ENCODE results near the gene ERC2.

Gene ERC2

DNA sequence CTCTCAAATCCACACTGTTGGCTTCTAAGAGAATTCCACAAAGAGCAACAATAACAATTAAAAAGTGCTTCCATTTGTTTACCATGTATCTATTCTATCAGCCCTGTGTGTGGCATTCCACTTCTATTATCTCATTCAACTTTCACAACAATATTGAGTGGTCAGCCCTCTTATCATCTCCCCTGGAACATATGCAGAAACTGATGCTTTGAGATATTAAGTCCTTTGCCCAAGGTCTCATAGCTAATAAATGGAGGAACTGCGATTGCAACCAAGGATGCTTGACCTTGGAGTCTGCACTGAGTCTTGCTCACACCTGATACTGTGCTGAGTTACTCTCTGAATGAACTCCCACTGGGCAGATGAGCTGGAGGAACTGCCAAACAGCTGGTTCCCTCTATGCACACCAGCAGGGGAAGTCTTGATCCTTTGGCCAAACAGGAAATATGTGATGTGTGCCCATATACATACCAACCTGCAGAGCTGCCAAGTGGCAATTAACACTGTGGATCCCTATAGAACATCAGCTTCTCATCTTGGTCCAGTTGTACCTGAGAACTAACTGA is 836.4 kb downstream of the ERC2 start:
- Histone ChIP-seq H3K36me3 (ENCODE audit: control insufficient read depth, insufficient read depth, low read length) (no peaks in the 10 kb centered on the region), H3K4me1 (ENCODE audit: control insufficient read depth, insufficient read depth, low read length) (no peaks in the 10 kb centered on the region)

DNA sequence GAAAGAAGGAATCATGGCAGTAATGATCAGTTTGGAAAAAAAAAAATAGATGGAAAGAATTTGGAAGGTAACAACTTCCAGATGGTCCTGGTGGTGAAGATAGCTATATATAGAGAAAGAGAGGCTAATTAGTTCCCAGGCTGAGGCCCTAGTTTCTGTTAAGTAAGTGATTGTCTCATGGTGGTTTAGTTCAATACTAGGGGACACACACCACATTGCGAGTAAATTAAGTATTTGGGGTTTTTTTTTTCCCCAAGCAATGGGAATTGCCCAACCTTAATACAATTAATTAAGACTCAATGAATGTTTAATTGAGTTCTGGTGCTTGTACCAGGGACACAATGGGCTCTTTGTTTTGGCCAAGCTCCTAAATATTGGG is 837.4 kb downstream of the ERC2 start:
- Histone ChIP-seq H3K9ac (ENCODE audit: low read length) (no peak overlapping the region), H3K4me1 (ENCODE audit: control insufficient read depth, insufficient read depth, low read length) (no peaks in the 10 kb centered on the region), H3K27ac (ENCODE audit: low read depth, low read length) (no peak overlapping the region), H3K4me3 (ENCODE audit: low read length) (no peak overlapping the region), H3K27me3 (ENCODE audit: control insufficient read depth, insufficient read depth, low read length) (no peaks in the 10 kb centered on the region), H3K36me3 (ENCODE audit: control insufficient read depth, insufficient read depth, low read length) (no peaks in the 10 kb centered on the region)

More for the DNA sequence above, 836.4 kb downstream of the ERC2 start:
- no peaks in the 10 kb centered on the region for H3K27me3 ChIP-seq (ENCODE audit: control insufficient read depth, insufficient read depth, low read length)
- no peak overlapping the region for H3K4me3 ChIP-seq (ENCODE audit: low read length)
- H3K27ac ChIP-seq (ENCODE audit: low read depth, low read length): no peak overlapping the region
- H3K9ac ChIP-seq (ENCODE audit: low read length): no peak overlapping the region

DNA sequence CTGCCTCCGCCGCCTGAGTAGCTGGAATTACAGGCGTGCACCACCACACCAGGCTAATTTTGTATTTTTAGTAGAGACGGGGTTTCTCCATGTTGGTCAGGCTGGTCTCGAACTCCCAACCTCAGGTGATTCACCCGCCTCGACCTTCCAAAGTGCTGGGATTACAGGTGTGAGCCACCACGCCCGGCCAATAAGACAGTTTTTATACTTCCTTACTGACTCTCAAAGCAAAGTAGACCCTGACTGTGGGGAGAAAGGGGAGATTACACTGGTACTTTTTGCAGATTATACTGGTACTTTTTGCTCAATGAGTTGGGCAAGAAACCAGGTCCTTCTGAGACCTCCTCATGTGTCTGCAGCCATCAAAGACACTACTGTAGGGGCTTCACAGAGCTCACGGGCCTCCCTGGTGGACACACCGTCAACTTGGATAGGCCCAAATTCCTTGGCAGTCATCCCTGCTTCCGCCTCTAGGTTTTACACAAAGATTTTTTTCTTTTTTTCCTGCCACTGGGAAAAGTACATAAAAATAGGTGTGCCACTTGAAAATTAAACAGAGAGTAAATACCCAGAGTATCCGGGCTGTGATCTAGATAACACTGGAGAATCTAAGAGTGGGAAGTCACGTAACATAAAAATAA is 837.9 kb downstream of the ERC2 start:
- no peak overlapping the region for H3K9ac ChIP-seq (ENCODE audit: low read length)
- H3K4me3 ChIP-seq (ENCODE audit: low read length): no peak overlapping the region
- H3K27ac ChIP-seq (ENCODE audit: low read depth, low read length): no peak overlapping the region
- no peaks in the 10 kb centered on the region for H3K27me3 ChIP-seq (ENCODE audit: control insufficient read depth, insufficient read depth, low read length)
- H3K4me1 ChIP-seq (ENCODE audit: control insufficient read depth, insufficient read depth, low read length): no peaks in the 10 kb centered on the region
- no peaks in the 10 kb centered on the region for H3K36me3 ChIP-seq (ENCODE audit: control insufficient read depth, insufficient read depth, low read length)

DNA sequence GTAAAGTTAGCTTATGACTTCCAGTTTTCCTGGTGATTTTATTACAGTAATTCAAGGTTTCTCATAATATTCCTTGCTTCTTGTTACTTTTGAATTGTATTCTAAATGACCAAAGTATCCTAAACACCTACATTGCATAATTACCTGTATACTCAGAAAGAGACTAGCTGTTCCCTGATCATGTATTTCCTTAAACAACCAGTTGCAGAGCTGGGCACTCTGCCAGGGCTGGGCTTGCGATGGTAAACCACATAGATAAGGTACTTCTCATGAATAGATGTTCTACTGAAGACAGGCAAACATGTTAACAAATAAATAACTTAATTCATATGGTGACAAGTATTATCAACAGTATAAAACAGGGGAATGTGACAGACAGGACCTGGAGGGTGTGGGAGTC is 838.8 kb downstream of the ERC2 start:
- Histone ChIP-seq H3K4me1 (ENCODE audit: control insufficient read depth, insufficient read depth, low read length) (no peaks in the 10 kb centered on the region), H3K9ac (ENCODE audit: low read length) (no peak overlapping the region), H3K36me3 (ENCODE audit: control insufficient read depth, insufficient read depth, low read length) (no peaks in the 10 kb centered on the region), H3K27me3 (ENCODE audit: control insufficient read depth, insufficient read depth, low read length) (no peaks in the 10 kb centered on the region), H3K27ac (ENCODE audit: low read depth, low read length) (no peak overlapping the region), H3K4me3 (ENCODE audit: low read length) (no peak overlapping the region)

DNA sequence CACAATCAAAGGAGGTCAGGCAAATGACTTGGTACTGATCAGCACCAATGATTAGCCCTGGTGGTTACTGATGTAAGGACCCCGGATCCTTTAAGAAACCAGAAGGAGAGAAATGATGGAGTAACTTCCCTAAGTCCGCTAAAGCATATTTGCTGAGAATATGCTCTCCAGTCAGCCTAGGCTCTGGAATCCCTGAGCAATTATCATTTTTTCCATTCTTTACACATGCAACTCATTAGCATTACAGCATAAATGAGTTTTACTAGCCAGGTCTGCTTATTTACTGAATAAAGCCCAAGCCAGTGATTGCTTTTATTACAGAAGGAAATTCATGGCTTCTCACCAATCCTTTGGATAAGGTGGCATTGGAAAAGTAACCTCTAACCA is 842.0 kb downstream of the ERC2 start:
- Histone ChIP-seq H3K27me3 (ENCODE audit: control insufficient read depth, insufficient read depth, low read length) (no peaks in the 10 kb centered on the region), H3K4me1 (ENCODE audit: control insufficient read depth, insufficient read depth, low read length) (no peaks in the 10 kb centered on the region), H3K4me3 (ENCODE audit: low read length) (no peak overlapping the region), H3K27ac (ENCODE audit: low read depth, low read length) (no peak overlapping the region), H3K36me3 (ENCODE audit: control insufficient read depth, insufficient read depth, low read length) (no peaks in the 10 kb centered on the region), H3K9ac (ENCODE audit: low read length) (no peak overlapping the region)

DNA sequence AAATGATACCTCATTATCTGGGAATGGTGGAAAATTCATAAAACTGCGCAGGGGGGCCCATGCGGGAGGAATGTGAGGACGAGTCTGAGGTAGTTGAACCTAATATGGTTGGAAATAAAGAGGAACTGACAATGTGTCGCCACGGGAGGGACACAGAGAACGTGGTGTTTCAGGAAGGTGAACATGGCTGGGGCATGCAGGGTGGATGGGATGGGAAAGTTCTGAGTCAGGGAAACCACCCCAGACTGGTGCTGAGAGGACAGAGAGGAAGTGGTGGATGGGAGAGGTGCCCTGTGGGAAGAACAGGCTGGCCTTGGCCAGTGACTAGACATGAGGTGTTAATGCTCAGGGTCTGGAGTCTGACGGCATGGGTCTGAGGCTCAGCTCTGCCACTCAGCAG is 844.0 kb downstream of the ERC2 start:
- no peaks in the 10 kb centered on the region for H3K27me3 ChIP-seq (ENCODE audit: control insufficient read depth, insufficient read depth, low read length)
- no peaks in the 10 kb centered on the region for H3K4me1 ChIP-seq (ENCODE audit: control insufficient read depth, insufficient read depth, low read length)
- H3K36me3 ChIP-seq (ENCODE audit: control insufficient read depth, insufficient read depth, low read length): no peaks in the 10 kb centered on the region
- H3K27ac ChIP-seq (ENCODE audit: low read depth, low read length): no peak overlapping the region
- H3K4me3 ChIP-seq (ENCODE audit: low read length): no peak overlapping the region
- no peak overlapping the region for H3K9ac ChIP-seq (ENCODE audit: low read length)

DNA sequence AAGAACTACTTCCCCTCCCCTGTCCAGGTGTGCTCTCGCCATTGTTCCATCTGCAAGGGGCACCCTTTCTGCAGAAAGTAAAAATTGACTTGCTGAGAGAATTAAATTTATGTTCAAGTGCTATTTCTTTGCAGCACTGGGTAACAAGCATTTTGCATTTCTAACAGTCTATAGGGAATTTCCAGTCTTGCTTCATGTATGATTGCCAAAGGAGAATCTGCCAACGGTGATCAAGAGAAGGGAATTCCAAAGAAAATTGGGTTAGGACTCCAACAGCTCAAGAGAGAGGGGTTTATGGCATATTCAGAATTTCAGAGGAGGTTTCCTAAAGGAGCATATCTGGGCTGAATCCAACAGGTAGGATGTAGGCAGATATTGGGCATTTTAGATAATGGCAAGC is 844.5 kb downstream of the ERC2 start:
- Histone ChIP-seq H3K4me1 (ENCODE audit: control insufficient read depth, insufficient read depth, low read length) (no peaks in the 10 kb centered on the region), H3K27me3 (ENCODE audit: control insufficient read depth, insufficient read depth, low read length) (no peaks in the 10 kb centered on the region)

DNA sequence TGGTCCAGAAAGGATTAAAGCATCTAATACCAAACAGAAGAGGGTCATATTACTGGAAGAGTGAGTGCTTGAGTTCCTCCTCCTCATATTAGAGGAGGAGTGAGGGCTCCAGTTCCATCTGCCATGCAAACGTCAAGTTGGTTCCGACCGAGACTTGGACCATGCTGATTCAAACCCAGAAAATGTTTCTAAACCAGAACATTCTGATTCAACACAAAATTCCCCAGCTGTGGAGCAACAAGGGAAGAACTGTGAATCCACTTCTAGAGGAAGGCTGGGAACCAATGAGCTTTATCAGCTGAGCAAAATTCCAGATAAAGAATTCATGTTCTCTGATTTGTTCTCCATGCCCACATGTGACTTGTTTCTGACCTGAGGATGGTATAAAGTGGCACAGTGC is 845.5 kb downstream of the ERC2 start:
- Histone ChIP-seq H3K27ac (ENCODE audit: low read depth, low read length) (no peak overlapping the region), H3K9ac (ENCODE audit: low read length) (no peak overlapping the region), H3K27me3 (ENCODE audit: control insufficient read depth, insufficient read depth, low read length) (no peaks in the 10 kb centered on the region), H3K36me3 (ENCODE audit: control insufficient read depth, insufficient read depth, low read length) (no peaks in the 10 kb centered on the region), H3K4me1 (ENCODE audit: control insufficient read depth, insufficient read depth, low read length) (no peaks in the 10 kb centered on the region), H3K4me3 (ENCODE audit: low read length) (no peak overlapping the region)

More for the DNA sequence above, 844.5 kb downstream of the ERC2 start:
- no peak overlapping the region for H3K27ac ChIP-seq (ENCODE audit: low read depth, low read length)
- no peak overlapping the region for H3K4me3 ChIP-seq (ENCODE audit: low read length)
- H3K36me3 ChIP-seq (ENCODE audit: control insufficient read depth, insufficient read depth, low read length): no peaks in the 10 kb centered on the region
- H3K9ac ChIP-seq (ENCODE audit: low read length): no peak overlapping the region

DNA sequence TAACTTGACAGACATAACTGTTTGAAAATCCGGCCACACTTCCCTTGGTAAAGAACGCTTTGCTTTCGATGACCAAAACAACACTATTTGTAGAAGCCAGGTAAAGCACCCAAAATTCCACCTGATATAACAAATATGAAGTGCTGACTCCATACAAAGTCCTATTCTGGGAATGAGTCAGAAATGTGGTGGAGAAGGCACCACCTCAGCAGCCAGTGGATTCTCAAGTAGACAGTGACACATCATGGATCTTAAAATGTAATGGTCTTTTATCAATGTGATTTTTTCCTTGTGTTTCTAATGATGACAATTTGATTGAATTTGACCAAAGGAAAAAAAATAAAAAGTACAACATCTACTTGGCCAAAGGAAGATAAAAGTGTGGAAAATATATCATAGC is 846.2 kb downstream of the ERC2 start:
- Histone ChIP-seq H3K36me3 (ENCODE audit: control insufficient read depth, insufficient read depth, low read length) (no peaks in the 10 kb centered on the region), H3K27me3 (ENCODE audit: control insufficient read depth, insufficient read depth, low read length) (no peaks in the 10 kb centered on the region), H3K27ac (ENCODE audit: low read depth, low read length) (no peak overlapping the region), H3K9ac (ENCODE audit: low read length) (no peak overlapping the region), H3K4me1 (ENCODE audit: control insufficient read depth, insufficient read depth, low read length) (no peaks in the 10 kb centered on the region), H3K4me3 (ENCODE audit: low read length) (no peak overlapping the region)

DNA sequence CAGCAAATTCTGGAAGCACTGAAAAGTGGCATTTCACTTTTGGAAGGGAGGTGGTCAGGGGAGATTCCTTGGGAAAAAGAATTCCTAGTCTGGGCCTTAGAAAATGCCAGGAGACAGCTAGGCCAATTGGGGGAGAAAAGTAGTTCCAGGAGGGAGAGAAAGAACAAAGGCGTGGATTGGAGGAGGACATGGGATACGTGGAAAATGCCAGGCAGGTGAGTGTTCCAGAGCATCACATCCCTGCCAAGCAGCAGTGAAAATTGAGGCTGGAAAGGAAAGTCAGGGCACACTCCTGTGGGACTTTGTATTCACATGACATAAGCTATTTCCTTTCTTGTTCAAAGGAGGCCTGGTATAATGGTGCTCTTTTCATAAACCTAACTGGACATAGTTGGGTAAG is 846.6 kb downstream of the ERC2 start:
- Histone ChIP-seq H3K27me3 (ENCODE audit: control insufficient read depth, insufficient read depth, low read length) (no peaks in the 10 kb centered on the region), H3K4me1 (ENCODE audit: control insufficient read depth, insufficient read depth, low read length) (no peaks in the 10 kb centered on the region), H3K27ac (ENCODE audit: low read depth, low read length) (no peak overlapping the region), H3K9ac (ENCODE audit: low read length) (no peak overlapping the region), H3K4me3 (ENCODE audit: low read length) (no peak overlapping the region), H3K36me3 (ENCODE audit: control insufficient read depth, insufficient read depth, low read length) (no peaks in the 10 kb centered on the region)

DNA sequence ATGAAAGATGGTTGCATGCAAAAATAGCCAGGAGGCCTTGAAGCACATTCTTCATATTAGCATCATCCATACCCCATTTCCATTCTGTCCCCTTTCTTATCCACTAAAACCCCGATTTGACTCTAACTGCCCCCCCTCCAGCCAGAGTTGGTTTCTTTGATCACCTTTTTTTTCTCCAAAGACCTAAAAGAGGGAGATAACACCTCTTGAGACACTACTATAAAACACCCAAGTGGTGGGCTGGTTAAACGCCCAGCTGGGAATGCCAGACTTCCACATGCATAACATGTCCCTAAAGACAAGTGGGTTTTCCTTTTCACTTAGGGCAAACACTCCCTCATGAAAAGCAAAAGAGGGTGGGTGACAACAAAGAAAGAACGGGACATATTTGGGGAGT is 847.2 kb downstream of the ERC2 start:
- no peak overlapping the region for H3K27ac ChIP-seq (ENCODE audit: low read depth, low read length)

DNA sequence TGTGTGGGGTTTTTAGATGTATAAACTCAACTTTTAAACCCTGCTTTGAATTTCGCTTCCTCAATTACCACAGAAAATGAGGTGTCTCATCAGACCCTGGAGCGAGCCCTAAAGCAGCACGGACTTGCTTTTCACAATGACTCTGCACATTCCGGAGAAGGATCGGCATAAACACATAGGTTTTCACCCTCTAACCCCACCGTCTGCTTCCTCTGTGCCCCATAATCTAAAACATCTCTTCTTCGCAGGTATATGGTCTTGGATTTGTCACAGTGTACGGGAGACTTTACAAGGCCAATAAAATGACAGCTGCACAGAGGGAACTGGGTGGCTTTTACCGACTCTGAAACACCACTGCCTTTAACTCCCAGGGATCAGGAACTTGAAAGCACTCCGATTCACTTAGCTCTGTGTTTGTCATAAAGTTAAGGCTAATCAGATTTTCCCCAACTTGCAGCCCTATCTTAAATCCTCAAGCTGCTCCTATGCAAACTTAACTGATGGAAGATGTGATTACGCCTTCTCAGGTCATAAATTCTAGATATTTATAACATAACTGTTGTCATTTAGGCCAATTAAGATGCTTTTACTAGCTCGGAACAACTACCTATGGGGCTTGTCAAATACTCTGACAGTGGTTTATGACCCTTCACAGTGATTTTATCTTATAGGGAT is 847.8 kb downstream of the ERC2 start:
- Histone ChIP-seq H3K36me3 (ENCODE audit: control insufficient read depth, insufficient read depth, low read length) (no peaks in the 10 kb centered on the region), H3K27me3 (ENCODE audit: control insufficient read depth, insufficient read depth, low read length) (no peaks in the 10 kb centered on the region), H3K27ac (ENCODE audit: low read depth, low read length) (no peak overlapping the region), H3K4me3 (ENCODE audit: low read length) (no peak overlapping the region), H3K4me1 (ENCODE audit: control insufficient read depth, insufficient read depth, low read length) (no peaks in the 10 kb centered on the region), H3K9ac (ENCODE audit: low read length) (no peak overlapping the region)

More for the DNA sequence above, 847.2 kb downstream of the ERC2 start:
- no peak overlapping the region for H3K4me3 ChIP-seq (ENCODE audit: low read length)
- no peaks in the 10 kb centered on the region for H3K36me3 ChIP-seq (ENCODE audit: control insufficient read depth, insufficient read depth, low read length)
- H3K27me3 ChIP-seq (ENCODE audit: control insufficient read depth, insufficient read depth, low read length): no peaks in the 10 kb centered on the region
- no peaks in the 10 kb centered on the region for H3K4me1 ChIP-seq (ENCODE audit: control insufficient read depth, insufficient read depth, low read length)
- no peak overlapping the region for H3K9ac ChIP-seq (ENCODE audit: low read length)
